CD4-positive, alpha-beta T cell treated with Interferon alpha-2 for 1 hour (primary cell): ENCODE data around the gene KDM4B.

Experiments
- DNase-seq, 2 donors: peaks; one replicate each; pipeline ENCODE4 v3.0.0-alpha.2; 2020 to 2022

KDM4B gene

DNA sequence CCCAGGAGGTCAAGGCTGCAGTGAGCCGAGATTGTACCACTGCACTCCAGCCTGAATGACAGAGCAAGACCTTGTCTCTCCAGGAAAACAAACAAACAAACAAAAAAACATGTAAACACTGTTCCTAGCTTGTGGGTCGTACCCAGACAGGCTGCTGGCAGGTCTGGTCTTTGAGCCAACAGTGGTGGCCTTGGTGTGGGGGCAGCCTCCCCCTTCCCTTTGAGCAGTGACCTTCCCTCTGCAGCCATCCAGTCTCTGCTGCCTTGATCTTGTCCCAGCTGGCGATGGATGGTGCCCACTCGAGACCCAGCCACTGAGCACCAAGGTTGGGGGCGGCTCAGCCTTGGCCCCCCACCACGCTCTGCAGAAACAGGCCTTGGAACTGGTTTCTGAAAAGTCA lies 143.3 kb downstream of the KDM4B start:
- DNase-seq, result no peak

DNA sequence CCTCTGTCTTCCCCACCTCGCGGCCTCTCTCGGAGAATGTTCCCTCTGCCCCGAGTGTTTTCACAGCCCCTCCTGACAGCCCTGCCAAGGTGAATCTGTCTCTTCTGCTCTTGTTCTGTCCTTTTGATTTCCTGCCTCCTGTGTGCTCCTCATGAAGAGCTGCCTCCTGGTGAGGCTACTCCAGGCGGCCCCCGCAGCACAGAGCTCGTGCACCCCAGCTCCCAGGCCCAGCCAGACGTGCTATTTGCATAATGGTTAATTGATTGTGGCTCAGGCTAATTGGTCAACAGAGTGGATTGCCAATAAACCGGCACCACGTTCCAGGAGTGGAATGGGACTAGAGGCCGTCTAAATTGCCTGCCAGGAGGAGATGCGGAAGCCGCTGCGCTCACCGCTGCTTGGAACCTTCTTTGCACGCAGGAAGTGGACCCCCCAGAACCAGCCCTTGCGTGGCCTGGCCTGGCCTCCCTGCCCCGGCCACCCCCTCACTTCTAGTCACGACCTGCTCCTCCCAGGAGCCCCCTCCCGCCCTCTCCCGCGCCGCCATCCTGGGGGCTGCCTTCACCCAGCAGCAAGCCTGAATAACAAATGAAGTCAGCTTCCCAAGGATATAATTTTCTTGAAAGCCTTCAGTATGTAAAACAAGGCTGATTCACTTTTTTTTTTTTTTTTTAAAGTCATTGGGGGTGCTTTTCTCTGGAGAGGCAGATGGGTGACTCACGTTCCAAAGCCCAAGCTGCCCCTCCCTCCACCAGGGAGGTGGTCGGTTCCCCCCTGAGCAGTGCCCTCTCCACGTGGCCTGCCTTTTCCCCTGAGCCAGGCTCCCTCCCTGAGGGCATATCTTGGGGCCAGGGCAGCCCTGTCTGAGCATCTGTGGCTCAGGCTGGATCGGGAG lies 144.0 kb downstream of the KDM4B start:
- no peak for DNase-seq

- DNase-seq, result no peak
These were observed 145.0 kb downstream of the KDM4B start for GRCh38 chr19:5113633-5114586.

DNA sequence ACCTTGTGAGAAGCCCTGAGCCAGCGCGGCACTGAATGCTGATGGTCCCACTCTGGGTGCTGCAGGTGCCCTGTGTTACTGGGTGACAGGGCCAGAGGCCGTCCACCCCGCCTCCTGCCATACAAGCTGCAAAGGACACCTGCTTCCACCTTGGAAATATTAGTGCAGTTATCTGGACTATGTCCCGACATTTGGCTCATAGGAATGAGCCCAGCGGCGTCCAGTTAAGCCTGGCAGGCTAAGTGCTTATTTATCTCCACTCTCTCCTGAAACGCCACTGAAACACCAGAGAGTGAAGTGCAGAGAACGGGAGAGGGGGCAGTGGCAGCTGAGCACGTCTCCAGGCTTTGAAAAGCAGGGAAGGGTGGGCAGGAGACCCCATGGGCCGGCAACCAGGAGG lies 145.8 kb downstream of the KDM4B start:
- DNase-seq, result no peak

DNA sequence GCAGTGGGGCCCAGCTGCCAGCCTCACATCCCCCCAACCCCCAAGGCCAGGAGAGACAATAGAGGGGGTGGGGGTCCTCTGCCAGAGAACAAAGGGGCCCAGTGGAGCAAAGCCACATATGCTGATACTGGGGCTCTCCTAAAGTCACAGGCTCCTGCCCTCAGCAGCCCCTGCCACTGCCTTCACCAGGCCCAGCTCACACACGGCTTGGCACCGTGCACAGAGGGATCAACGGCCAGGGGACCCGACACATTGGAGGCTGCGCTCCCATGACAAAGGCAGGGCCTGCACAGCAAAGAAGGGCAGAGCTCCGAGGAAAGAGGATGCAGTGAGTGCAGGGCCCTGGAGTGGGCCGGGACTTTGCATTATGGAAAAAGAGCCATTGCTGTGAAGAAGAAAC lies 146.4 kb downstream of the KDM4B start:
- no peak for DNase-seq

- no peak for DNase-seq
These were observed 146.9 kb downstream of the KDM4B start for GRCh38 chr19:5115771-5116202.

DNA sequence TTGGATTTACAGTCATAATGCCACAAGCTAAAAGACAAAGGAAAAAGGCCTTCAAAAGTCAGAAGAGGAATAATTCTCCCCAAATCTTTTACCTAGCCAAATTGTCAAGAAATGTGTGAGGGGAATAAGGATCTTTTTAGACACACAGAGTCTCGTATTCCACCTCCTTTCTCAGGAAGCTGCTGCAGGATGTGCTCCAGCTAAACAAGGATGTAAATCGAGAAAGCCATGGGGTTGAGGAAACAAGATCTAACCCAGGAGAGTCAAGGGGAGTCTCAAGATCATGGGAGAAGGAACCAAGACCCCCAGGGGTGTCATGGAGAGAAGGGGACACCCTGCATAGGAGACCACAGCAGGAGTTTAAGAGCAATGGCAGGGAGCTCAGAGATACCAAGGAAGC lies 147.4 kb downstream of the KDM4B start:
- DNase-seq, result no peak

GRCh38 chr19:5117421-5117820 lies 148.5 kb downstream of the KDM4B start:
- no peak for DNase-seq

- no peak for DNase-seq
These were observed 149.1 kb downstream of the KDM4B start for GRCh38 chr19:5118026-5118425.

DNA sequence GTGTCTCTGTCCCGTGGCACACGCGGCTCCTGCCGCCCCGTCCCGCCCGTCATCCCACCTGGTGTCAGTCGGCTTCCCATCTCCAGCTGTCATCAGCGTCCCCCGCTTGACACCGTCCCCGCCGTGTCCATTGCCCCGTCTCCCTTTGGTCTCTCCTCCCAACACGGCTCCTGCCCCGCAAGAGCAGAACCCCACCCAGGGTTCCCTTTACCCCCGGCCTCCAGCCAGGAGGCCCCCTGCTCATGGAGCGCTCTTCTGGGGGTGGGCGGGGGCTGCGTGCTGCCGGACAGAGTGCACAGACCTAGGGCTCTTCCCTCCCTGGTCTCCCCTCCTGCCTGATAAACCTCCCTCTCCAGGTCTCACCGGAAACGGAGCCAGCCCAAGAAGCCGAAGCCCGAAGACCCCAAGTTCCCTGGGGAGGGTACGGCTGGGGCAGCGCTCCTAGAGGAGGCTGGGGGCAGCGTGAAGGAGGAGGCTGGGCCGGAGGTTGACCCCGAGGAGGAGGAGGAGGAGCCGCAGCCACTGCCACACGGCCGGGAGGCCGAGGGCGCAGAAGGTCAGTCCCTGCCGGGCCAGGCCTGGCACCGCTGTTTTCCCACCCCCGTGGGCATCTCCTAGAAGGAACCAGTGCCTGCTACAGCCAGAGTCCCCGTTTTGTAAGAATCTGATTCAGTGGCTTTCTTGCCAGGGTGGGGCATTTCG lies 150.5 kb downstream of the KDM4B start:
- DNase-seq, result no peak

- DNase-seq, result no peak
These were observed 151.4 kb downstream of the KDM4B start for GRCh38 chr19:5120321-5120720.

DNA sequence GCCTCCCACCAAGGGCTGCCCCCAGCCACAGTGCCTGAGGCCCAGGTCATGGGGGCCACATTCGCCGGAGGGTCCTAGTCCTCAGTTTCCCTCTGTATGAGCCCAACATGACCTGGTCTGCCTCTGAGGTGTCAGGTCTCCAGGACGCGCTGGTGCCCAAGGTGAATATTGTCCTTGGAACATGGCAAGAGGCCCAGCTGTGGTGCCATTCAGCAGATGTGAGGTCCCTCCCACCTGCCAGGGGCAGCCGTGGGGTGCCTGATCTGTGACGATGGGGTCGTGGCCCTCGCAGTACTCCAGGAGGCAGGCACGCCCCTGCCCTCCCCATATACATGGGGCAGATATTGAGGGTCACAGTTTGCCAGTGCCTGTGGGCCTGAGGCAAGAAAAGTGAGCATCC lies 151.9 kb downstream of the KDM4B start:
- DNase-seq, result no peak

- no peak for DNase-seq
These were observed 152.6 kb downstream of the KDM4B start for GRCh38 chr19:5121266-5122120.

DNA sequence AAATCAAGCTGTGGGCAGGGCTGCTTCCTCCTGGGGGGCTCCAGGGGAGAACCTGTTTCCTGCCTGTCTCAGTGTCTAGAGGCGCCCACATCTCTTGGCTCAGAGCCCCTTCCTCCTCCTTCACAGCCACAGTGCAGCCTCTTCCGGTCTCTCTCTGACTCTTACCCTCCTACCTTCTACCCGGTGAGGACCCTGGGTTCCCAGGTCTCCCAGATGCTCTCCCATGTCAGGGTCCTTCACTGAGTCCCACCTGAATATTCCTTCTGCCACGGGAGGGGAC lies 153.1 kb downstream of the KDM4B start:
- no peak for DNase-seq

DNA sequence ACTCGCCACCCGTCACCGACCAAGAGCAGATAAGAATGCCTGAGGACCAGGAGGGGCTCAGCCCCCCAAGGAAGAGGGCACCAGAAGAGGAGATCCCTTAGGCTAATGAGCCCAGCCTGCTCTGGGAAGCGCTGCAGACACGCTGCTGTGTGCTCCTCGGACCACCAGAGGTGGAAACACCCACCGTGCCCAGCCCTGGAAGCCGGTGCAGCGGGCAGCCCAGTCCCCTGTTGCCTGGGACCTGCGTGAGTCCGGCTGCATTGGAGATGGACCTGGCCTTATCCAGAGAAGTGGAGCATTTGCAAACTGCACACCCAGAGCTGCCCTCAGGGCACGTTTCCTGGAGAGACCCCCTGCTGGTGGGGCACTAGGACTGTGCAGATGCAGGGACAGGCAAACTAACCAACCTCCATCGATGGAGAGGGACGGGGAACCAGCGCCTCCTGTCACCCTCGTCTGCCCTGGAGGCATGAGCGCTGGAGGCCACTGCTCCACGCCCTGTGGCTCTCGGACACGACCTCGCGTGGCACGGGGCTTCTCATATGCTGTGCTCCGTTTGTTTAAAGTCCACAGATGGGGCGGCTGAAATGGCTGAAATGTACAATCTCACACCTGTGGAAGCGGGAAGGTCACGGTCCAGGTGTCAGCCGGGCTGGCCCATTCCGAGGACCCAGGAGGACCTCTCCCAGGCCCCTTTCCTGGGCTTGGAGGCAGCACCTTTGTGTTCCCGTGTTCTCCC lies 153.9 kb downstream of the KDM4B start:
- DNase-seq, result no peak

GRCh38 chr19:5123646-5124045 lies 154.7 kb downstream of the KDM4B start:
- DNase-seq, result no peak

GRCh38 chr19:5124111-5124855 lies 155.4 kb downstream of the KDM4B start:
- DNase-seq, result no peak

DNA sequence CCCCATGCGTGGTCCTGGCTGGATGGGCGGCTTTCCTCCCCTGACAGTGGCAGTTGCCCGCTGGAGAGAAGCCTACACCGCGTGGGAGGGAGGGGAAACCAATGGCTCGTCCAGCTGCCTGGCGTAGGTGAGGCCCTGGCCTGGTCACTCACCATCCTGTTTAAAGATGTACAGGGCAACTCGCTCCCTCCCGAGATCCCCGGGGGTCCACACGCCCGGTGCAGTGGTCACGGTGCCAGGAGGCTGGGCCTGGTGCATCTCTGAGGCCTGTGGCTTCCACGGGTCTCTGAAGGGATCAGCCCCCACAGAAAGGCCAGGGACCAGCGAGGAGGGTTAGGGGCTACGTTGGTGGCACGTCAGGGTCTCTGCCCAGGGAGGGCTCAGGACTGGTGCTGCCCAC lies 156.5 kb downstream of the KDM4B start:
- DNase-seq, result no peak

DNA sequence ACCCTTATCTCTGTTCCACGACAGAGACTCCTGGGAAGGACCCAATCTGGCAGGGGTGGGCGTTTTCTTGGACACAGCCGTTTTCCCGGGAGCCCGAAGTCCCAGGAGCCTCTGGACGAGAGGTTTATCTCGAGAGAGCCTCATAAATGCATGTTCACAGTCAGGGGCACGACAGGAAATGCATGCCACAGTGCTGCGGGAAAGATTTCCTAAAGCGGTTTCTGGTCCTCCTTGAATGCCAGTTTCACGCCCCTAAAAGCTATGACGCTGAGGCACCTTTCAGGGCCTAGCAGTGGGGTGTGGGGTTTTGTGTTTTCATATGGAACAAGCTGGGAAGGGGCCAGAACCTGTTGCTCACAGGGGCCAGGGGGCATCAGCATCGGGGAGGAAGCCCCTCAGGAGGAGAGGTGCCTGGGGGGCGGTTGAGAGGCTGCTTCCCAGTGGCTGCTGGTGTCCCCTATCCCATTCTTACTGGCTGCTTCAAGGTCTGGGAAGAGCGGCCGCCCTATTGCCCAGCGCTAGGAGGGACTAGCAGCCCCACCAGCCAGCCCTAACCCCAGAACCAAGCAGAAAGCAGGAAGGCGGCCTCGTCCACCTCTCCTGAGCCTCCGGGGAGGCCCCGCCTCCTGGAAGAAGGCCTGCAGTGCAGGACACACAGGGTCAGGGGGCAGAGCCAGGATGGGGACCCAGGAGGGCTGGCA lies 157.0 kb downstream of the KDM4B start:
- DNase-seq, result no peak
